Measurements from ENCODE around the gene CD72.
"Not testable (repeated sequence)": the region's sequence is repeated elsewhere in the genome, so short reads cannot be mapped to it uniquely, and the experiment has no call there.

CD72 gene

DNA sequence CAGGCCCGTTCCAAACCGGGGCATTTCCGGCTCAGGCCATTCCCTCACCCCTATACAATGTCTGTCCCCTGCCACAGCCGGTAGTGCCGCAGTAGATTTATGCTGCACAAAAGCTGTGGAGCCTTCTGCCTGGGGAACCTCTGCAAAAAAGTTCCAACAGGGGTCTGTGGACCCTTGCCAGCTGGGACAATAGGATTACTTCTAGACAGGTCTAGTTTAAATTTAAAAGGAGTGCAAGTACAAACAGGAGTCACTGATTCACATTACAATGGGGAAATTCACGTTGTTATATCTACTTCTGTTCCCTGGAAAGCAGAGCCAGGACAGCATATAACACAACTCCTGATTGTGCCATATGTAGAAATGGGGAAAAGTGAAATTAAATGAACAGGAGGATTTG lies 34.7 kb downstream of the CD72 start:
- H3K4me1 ChIP-seq (ENCODE audit: control insufficient read depth, insufficient read depth, low read length, unreplicated experiment); H3K36me3 ChIP-seq (ENCODE audit: insufficient read depth, low read length); H3K4me3 ChIP-seq (ENCODE audit: low read depth, low read length); H3K27ac ChIP-seq (ENCODE audit: low read depth, low read length); H2AFZ ChIP-seq (ENCODE audit: low read length, unreplicated experiment); H3K79me2 ChIP-seq (ENCODE audit: control insufficient read depth, insufficient read depth, low read length, unreplicated experiment); H3K27me3 ChIP-seq (ENCODE audit: insufficient read depth, low read length): not testable (repeated sequence)

DNA sequence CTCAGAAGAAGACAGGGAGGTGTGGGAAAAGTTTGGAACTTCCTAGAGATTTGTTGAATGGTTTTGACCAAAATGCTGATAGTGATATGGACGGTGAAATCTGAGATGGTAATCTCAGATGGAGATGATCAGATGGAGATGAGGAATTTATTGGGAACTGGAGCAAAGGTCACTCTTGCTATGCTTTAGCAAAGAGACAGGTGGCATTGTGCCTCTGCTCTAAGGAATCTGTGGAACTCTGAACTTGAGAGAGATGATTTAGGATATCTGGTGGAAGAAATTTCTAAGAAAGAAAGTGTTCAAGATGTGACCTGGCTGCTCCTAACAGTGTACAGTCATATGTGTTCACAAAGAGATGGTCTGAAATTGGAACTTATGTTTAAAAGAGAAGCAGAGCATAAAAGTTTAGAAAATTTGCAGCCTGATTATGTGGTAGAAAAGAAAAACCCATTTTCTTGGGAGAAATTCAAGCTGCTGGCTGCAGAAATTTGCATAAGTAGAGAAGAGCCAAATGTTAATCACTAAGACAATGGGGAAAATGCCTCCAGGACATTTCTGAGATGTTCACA lies 38.5 kb downstream of the CD72 start:
- H3K4me3 ChIP-seq (ENCODE audit: low read depth, low read length); H3K27ac ChIP-seq (ENCODE audit: low read depth, low read length); H3K4me1 ChIP-seq (ENCODE audit: control insufficient read depth, insufficient read depth, low read length, unreplicated experiment); H3K79me2 ChIP-seq (ENCODE audit: control insufficient read depth, insufficient read depth, low read length, unreplicated experiment); H3K36me3 ChIP-seq (ENCODE audit: insufficient read depth, low read length); H2AFZ ChIP-seq (ENCODE audit: low read length, unreplicated experiment); H3K27me3 ChIP-seq (ENCODE audit: insufficient read depth, low read length): not testable (repeated sequence)

DNA sequence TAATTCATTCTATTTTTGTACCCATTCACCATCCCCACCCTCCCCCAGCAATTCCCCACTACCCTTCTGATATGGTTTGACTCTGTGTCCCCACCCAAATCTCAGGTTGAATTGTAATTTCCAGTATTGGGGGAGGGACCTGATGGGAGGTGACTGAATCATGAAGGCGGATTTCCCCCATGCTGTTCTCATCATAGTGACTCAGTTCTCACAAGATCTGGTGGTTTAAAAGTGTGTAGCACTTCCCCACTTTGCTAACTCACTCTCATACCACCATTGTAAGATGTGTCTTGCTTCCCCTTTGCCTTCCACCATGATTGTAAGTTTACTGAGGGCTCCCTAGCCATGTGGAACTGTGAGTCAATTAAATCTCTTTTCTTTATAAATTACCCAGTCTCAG lies 39.1 kb downstream of the CD72 start:
- Histone ChIP-seq H2AFZ (ENCODE audit: low read length, unreplicated experiment) (no peak overlapping the region), H3K79me2 (ENCODE audit: control insufficient read depth, insufficient read depth, low read length, unreplicated experiment) (no peaks in the 10 kb centered on the region), H3K4me1 (ENCODE audit: control insufficient read depth, insufficient read depth, low read length, unreplicated experiment) (no peaks in the 10 kb centered on the region), H3K27ac (ENCODE audit: low read depth, low read length) (no peak overlapping the region), H3K27me3 (ENCODE audit: insufficient read depth, low read length) (no peaks in the 10 kb centered on the region), H3K36me3 (ENCODE audit: insufficient read depth, low read length) (no peaks in the 10 kb centered on the region), H3K4me3 (ENCODE audit: low read depth, low read length) (no peak overlapping the region)

DNA sequence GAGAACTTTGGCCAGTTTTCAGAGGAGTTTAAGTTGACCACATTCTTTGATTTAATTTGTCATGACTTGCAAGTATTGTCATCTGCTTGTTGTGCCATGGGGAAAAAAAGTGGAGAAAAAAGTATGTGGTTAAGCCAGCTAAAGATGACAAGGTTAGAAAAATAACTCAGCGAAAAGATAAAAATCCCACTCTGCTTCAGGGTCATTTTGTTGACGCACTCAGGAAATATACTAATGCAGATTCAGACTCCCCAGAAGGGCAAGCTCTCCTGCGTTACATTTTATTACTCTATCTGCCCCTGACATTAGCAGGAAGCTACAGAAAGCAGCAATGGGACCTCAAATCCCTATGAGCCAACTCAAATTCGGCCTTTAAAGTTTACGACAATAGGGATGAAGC lies 40.7 kb downstream of the CD72 start:
- no peaks in the 10 kb centered on the region for H3K36me3 ChIP-seq (ENCODE audit: insufficient read depth, low read length)
- no peaks in the 10 kb centered on the region for H3K4me1 ChIP-seq (ENCODE audit: control insufficient read depth, insufficient read depth, low read length, unreplicated experiment)
- H3K4me3 ChIP-seq (ENCODE audit: low read depth, low read length): no peak overlapping the region
- no peaks in the 10 kb centered on the region for H3K27me3 ChIP-seq (ENCODE audit: insufficient read depth, low read length)
- H3K79me2 ChIP-seq (ENCODE audit: control insufficient read depth, insufficient read depth, low read length, unreplicated experiment): no peaks in the 10 kb centered on the region
- no peak overlapping the region for H2AFZ ChIP-seq (ENCODE audit: low read length, unreplicated experiment)
- no peak overlapping the region for H3K27ac ChIP-seq (ENCODE audit: low read depth, low read length)

DNA sequence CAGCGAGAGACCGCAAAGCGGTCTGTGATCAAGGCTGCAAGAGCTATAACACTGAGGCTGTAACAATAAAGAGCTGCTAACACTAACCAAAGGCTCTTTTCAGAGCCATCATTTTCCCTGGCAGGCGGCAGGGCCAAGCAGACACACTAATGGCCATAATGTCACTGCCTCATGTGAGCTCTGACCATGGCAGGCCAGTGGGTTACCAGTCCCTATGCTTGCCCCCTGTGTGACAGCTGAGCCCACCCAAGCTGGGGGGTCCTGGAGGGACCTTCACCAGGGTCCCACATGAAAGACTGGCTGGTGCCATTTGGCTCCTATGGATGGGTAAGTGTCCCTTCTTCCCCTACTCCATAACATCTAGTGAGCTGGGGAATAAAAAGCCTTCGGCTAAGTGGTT lies 42.7 kb downstream of the CD72 start:
- H3K27ac ChIP-seq (ENCODE audit: low read depth, low read length): no peak overlapping the region
- no peaks in the 10 kb centered on the region for H3K4me1 ChIP-seq (ENCODE audit: control insufficient read depth, insufficient read depth, low read length, unreplicated experiment)
- no peak overlapping the region for H3K4me3 ChIP-seq (ENCODE audit: low read depth, low read length)
- H3K36me3 ChIP-seq (ENCODE audit: insufficient read depth, low read length): no peaks in the 10 kb centered on the region
- no peaks in the 10 kb centered on the region for H3K27me3 ChIP-seq (ENCODE audit: insufficient read depth, low read length)
- H2AFZ ChIP-seq (ENCODE audit: low read length, unreplicated experiment): no peak overlapping the region
- H3K79me2 ChIP-seq (ENCODE audit: control insufficient read depth, insufficient read depth, low read length, unreplicated experiment): no peaks in the 10 kb centered on the region

DNA sequence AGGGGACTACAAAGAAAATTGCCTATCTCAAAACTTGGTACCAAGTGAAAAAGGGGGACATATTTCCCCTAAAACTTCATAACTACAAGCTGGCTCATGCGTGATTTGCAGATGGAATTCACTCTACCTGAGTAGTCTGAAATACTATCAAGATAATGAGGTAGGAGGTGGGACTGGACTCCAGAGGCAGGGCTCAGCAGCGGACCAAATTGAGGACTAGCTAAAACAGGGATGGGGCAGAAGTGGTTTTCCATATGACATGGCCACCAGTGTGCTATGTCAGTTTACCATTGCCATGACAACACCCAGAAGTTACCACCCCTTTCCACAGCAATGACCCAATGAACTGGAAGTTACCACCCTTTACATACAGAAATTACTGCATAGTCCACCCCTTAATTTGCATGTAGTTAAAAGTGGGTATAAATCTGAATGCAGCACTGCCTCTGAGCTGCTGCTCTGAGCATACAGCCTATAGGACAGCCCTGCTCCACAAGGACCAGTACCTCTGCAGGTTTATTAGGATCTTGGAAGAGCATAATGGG lies 43.6 kb downstream of the CD72 start:
- Histone ChIP-seq H3K27ac (ENCODE audit: low read depth, low read length) (no peak overlapping the region), H3K27me3 (ENCODE audit: insufficient read depth, low read length) (no peaks in the 10 kb centered on the region), H3K79me2 (ENCODE audit: control insufficient read depth, insufficient read depth, low read length, unreplicated experiment) (no peaks in the 10 kb centered on the region), H3K36me3 (ENCODE audit: insufficient read depth, low read length) (no peaks in the 10 kb centered on the region), H2AFZ (ENCODE audit: low read length, unreplicated experiment) (no peak overlapping the region), H3K4me1 (ENCODE audit: control insufficient read depth, insufficient read depth, low read length, unreplicated experiment) (no peaks in the 10 kb centered on the region), H3K4me3 (ENCODE audit: low read depth, low read length) (no peak overlapping the region)

DNA sequence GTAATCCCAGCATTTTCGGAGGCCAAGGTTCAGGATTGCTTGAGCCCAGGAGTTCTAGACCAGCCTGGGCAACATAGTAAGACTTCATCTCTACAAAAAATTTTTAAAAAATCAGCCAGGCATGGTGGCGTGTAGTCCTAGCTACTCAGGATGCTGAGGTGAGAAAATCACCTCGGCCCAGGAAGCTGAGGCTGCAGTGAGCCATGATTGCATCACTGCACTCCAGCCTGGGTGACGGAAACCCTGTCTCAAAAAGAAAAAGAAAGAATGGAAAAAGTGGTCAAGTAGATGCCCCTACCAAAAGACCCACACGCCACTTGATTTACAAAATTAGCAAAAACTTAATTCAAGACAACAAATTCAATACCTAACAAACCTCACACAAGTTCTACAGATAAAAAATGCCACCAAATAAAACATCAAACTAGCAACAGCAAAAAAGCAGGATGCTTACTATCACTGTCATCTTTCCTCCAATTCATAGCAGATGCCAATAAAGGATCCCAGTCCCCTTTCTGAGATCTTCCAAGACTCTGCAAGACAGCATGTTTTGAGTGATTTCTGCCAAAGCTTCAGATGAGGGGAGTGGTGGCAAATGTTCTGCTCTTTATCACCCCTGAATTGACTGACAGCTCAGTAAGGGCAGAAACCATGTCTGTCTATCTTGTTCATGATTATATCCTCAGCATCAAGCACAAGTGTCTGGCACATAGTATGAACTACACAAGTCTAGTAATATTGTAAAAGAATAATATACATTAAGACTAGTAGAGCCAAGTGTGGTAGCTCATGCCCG lies 47.3 kb downstream of the CD72 start:
- Histone ChIP-seq H3K27ac (ENCODE audit: low read depth, low read length) (no peak overlapping the region), H3K27me3 (ENCODE audit: insufficient read depth, low read length) (no peaks in the 10 kb centered on the region), H3K4me1 (ENCODE audit: control insufficient read depth, insufficient read depth, low read length, unreplicated experiment) (no peaks in the 10 kb centered on the region)

DNA sequence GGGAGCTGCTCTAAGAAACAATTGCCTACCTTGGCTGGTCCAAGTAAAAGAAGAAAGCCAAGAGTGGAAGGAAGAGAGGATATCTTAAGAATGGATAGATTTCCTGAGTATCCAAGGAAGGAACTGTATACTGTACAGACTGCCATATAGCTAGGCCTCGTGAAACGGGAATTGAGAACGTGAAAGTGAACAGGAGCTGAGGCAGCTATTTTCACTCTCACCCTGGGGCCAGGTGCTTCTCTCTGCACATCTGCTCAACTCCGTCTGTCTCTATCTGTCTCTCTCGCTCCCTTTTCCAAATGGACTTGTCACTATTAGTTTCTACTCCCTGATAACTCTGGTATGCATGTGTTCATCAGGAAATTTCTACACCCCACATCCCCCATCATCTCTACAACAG lies 49.0 kb downstream of the CD72 start:
- H3K27ac ChIP-seq (ENCODE audit: low read depth, low read length): no peak overlapping the region
- peaks cover under 1% of the 10 kb centered on the region for H3K4me1 ChIP-seq (ENCODE audit: control insufficient read depth, insufficient read depth, low read length, unreplicated experiment)
- no peak overlapping the region for H3K4me3 ChIP-seq (ENCODE audit: low read depth, low read length)
- H3K27me3 ChIP-seq (ENCODE audit: insufficient read depth, low read length): no peaks in the 10 kb centered on the region
- H3K36me3 ChIP-seq (ENCODE audit: insufficient read depth, low read length): no peaks in the 10 kb centered on the region
- H3K79me2 ChIP-seq (ENCODE audit: control insufficient read depth, insufficient read depth, low read length, unreplicated experiment): no peaks in the 10 kb centered on the region
- H2AFZ ChIP-seq (ENCODE audit: low read length, unreplicated experiment): no peak overlapping the region

More for the DNA sequence above, 47.3 kb downstream of the CD72 start:
- Histone ChIP-seq H3K79me2 (ENCODE audit: control insufficient read depth, insufficient read depth, low read length, unreplicated experiment) (no peaks in the 10 kb centered on the region), H2AFZ (ENCODE audit: low read length, unreplicated experiment) (no peak overlapping the region), H3K36me3 (ENCODE audit: insufficient read depth, low read length) (no peaks in the 10 kb centered on the region), H3K4me3 (ENCODE audit: low read depth, low read length) (no peak overlapping the region)

DNA sequence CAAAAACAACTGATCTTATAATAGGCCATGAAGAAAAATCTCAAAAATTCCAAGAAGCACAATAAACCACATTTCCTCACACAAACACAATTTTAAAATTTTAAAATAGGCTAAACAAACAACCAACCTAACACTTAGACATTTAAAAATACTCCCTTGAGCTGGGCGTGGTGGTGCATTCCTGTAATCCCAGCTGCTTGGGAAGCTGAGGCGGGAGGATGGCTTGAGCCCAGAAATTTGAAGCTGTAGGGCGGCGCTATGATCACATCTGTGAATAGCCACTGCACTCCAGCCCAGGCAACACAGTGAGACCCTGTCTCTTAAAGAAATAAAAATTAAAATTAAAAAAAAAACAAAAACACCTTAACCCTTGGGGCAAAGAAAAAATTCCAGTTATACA lies 50.0 kb downstream of the CD72 start:
- peaks cover 9% of the 10 kb centered on the region for H3K4me1 ChIP-seq (ENCODE audit: control insufficient read depth, insufficient read depth, low read length, unreplicated experiment)
- no peak overlapping the region for H2AFZ ChIP-seq (ENCODE audit: low read length, unreplicated experiment)
- no peaks in the 10 kb centered on the region for H3K27me3 ChIP-seq (ENCODE audit: insufficient read depth, low read length)
- H3K4me3 ChIP-seq (ENCODE audit: low read depth, low read length): no peak overlapping the region
- H3K27ac ChIP-seq (ENCODE audit: low read depth, low read length): no peak overlapping the region
- H3K36me3 ChIP-seq (ENCODE audit: insufficient read depth, low read length): no peaks in the 10 kb centered on the region
- no peaks in the 10 kb centered on the region for H3K79me2 ChIP-seq (ENCODE audit: control insufficient read depth, insufficient read depth, low read length, unreplicated experiment)

DNA sequence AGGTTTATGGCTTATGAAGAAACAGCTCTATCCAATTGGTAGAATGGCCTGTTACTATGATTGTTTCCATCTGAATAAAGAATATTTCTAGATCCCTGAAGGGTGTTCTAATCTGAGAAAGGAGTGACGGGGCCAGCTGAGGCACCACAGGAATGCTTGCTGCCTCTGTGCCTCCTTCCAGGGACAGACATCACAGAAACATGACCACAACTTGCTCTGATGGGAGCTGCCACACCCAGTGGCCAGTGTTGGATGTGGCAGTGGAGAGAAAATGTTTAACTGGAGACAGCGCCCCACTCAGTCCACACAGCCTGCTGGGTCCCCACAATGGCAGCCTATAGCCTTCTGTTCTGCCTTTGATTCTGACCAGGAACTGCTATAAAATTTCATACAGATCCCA lies 51.8 kb downstream of the CD72 start:
- Histone ChIP-seq H3K4me3 (ENCODE audit: low read depth, low read length) (no peak overlapping the region), H3K36me3 (ENCODE audit: insufficient read depth, low read length) (no peaks in the 10 kb centered on the region), H3K27ac (ENCODE audit: low read depth, low read length) (no peak overlapping the region), H3K4me1 (ENCODE audit: control insufficient read depth, insufficient read depth, low read length, unreplicated experiment) (peaks cover 9% of the 10 kb centered on the region), H3K79me2 (ENCODE audit: control insufficient read depth, insufficient read depth, low read length, unreplicated experiment) (no peaks in the 10 kb centered on the region), H2AFZ (ENCODE audit: low read length, unreplicated experiment) (no peak overlapping the region), H3K27me3 (ENCODE audit: insufficient read depth, low read length) (no peaks in the 10 kb centered on the region)

DNA sequence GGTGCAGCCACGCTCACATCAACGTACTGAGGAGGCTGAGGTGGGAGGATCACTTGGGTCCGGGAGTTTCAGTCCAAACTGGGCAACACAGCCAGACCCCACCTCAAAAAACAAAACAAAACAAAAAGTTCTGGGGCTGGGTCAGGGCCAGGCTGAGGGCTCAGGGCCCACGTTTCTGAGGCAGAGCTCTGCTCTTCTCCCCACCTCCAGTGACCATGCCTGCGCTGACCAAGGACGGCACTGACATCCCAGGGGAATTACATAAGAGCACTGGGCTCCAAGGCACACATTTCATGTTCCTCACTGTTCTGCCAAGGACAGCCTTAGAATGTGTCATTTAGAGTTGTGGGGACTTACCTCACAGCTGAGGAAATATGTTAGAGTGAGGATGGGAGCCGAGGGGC lies 53.6 kb downstream of the CD72 start:
- no peak overlapping the region for H3K4me3 ChIP-seq (ENCODE audit: low read depth, low read length)
- no peak overlapping the region for H3K27ac ChIP-seq (ENCODE audit: low read depth, low read length)
- no peaks in the 10 kb centered on the region for H3K27me3 ChIP-seq (ENCODE audit: insufficient read depth, low read length)
- H3K79me2 ChIP-seq (ENCODE audit: control insufficient read depth, insufficient read depth, low read length, unreplicated experiment): no peaks in the 10 kb centered on the region
- H3K4me1 ChIP-seq (ENCODE audit: control insufficient read depth, insufficient read depth, low read length, unreplicated experiment): peaks cover 9% of the 10 kb centered on the region
- no peak overlapping the region for H2AFZ ChIP-seq (ENCODE audit: low read length, unreplicated experiment)
- no peaks in the 10 kb centered on the region for H3K36me3 ChIP-seq (ENCODE audit: insufficient read depth, low read length)

All from ACC112 (cell line).